CD4-positive, alpha-beta T cell treated with Interferon gamma for 1 hour (primary cell): ENCODE measurements around the gene MYEOV.

ENCODE experiments used
- DNase-seq: peaks from one replicate; pipeline ENCODE4 v3.0.0-alpha.2; 2020

Gene MYEOV

GRCh38 chr11:69293819-69294505 is at the start of gene MYEOV:
Gene MYEOV (plus strand): TSS chr11:69294155. CDS start chr11:69295355, 1,200 bp downstream.
- peak; percentile 47 for DNase-seq

DNA sequence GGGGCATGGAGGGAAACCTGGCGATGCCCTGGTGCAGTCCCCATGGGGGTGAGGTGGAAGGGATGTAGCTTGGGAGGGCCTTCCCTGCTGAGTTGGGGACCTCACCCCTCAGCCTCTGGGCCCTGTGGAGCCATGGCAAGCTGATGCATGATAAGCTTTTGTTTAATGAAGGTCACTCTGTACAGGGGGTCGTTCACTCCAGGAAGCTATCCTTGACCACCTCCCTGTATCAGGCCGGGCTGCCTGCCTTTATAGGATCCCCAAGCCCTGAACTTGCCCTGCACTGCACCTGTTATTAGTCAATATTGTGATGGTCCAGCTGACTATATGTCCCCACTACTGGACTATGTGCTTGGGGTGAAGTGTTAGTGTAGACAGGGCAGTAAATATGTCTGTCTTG is 49.7 kb upstream of the MYEOV start:
- DNase-seq, result no peak

GRCh38 chr11:69245041-69245440 is 48.9 kb upstream of the MYEOV start:
- DNase-seq, result no peak

GRCh38 chr11:69245491-69246345 is 48.2 kb upstream of the MYEOV start:
- DNase-seq, result no peak

GRCh38 chr11:69249311-69250185 is 44.4 kb upstream of the MYEOV start:
- no peak for DNase-seq

GRCh38 chr11:69250186-69251056 is 43.5 kb upstream of the MYEOV start:
- DNase-seq, result no peak

DNA sequence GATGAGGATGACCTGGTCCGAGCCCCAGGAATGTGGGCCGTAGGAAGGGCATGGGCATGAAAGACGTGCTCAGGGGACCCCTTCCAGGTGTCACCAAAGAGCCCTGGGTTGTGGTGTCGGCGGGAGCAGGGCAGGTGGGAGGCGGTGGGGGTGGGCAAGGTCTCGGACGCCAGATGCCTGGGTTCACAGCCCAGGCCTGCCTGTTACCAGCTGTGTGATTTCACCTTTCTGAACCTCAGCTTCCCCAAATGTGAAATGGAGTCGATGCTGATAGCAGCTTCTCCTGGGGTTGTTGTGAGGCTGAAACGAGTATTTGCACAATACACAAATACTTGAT is 42.9 kb upstream of the MYEOV start:
- no peak for DNase-seq

GRCh38 chr11:69251639-69252489 is 42.1 kb upstream of the MYEOV start:
- DNase-seq, result no peak

DNA sequence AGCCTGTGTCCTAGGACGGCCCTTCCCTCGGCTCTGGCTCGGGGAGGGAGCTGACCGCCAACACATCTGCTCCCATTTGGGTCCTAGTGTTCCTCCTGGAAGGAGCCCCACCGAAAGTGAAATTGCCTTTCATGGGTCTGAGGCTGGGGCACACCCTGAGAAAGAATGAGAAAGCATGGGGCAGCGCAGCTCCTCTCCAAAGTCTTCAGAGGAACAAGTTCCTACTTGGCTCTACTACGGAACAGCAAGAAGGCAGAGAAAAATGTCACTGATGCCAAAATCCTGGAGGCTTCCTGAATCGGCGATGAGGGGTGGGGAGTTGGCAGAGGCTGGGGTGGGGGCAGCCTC is 41.5 kb upstream of the MYEOV start:
- DNase-seq, result no peak

GRCh38 chr11:69253028-69253427 is 40.9 kb upstream of the MYEOV start:
- DNase-seq, result no peak

- no peak for DNase-seq
These were observed 36.8 kb upstream of the MYEOV start for GRCh38 chr11:69257134-69257533.

- DNase-seq, result no peak
These were observed 35.9 kb upstream of the MYEOV start for GRCh38 chr11:69257838-69258658.

DNA sequence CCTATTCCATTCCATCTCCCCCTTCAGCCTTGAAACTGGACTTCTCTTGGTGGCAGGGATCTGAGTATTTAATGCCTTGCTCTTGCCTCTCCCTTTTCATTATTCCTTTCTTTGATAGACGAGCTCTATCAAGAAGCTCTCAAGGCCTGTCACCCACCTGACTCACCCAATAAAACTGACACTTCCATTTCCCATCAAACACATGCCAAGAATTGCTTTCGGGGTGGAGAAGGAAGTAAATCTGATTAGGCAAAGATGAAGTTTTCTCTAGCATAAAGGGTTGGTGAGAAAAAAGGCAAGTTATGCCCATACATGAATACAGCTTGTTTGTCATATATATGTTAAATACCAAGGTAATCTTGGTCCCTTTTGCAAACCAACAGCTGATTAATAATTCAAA is 34.9 kb upstream of the MYEOV start:
- DNase-seq, result no peak

GRCh38 chr11:69260622-69261021 is 33.3 kb upstream of the MYEOV start:
- no peak for DNase-seq

GRCh38 chr11:69261116-69261515 is 32.8 kb upstream of the MYEOV start:
- DNase-seq, result no peak

DNA sequence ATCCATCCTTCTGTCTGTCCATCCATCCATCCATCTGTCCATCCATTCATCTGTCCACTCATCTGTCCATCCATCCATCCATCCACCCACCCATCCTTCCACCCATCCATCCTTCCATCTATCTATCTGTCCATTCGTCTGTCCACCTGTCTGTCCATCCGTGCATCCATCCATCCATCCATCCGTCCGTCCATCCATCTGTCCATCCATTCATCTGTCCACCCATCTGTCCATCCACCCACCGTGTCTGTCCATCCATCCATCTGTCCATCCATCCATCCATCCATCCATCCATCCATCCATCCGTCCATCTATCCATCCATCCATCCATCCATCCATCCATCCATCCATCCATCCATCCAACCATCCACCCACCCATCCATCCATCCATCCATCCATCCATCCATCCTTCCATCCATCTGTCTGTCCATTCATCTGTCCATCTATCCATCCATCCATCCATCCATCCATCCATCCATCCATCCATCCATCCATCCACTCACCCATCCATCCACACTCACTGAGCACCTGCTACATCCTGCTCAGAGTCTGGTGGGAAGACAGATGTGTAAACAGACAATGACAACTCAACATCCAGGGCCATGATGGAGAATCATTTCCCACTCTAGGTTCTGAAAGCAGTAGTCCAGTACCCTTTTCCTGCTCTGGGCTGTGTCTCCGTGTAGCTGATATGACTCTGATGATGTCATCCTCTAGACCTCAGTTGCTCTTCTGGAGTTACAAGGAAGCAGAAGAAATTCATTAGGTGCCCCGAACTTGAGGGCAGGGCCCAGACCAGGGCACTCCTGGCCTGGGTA is 30.8 kb upstream of the MYEOV start:
- no peak for DNase-seq

- no peak for DNase-seq
These were observed 30.3 kb upstream of the MYEOV start for GRCh38 chr11:69263736-69264052.

- DNase-seq, result no peak
These were observed 29.5 kb upstream of the MYEOV start for GRCh38 chr11:69264486-69264885.

- no peak for DNase-seq
These were observed 28.7 kb upstream of the MYEOV start for GRCh38 chr11:69265210-69265609.
